Ishikawa (cell line): ENCODE results near the gene BLOC1S3.

Experiments used
- CEBPB ChIP-seq: IDR thresholded peaks from 2 replicates; pipeline ENCODE4 v1.6.1; 2012
- CREB1 ChIP-seq: IDR thresholded peaks from 2 replicates; pipeline ENCODE4 v1.6.1; 2012; ENCODE audit warnings: low read depth
- EGR1 ChIP-seq: IDR thresholded peaks from 2 replicates; pipeline ENCODE4 v1.6.1; 2012
- EP300 ChIP-seq: IDR thresholded peaks from 2 replicates; pipeline ENCODE4 v1.6.1; 2012; ENCODE audit warnings: borderline replicate concordance
- FOXM1 ChIP-seq: IDR thresholded peaks from 2 replicates; pipeline ENCODE4 v1.6.1; 2012; ENCODE audit warnings: low read depth, borderline replicate concordance
- MAX ChIP-seq: IDR thresholded peaks from 2 replicates; pipeline ENCODE4 v1.6.1; 2012
- NFIC ChIP-seq: IDR thresholded peaks from 2 replicates; pipeline ENCODE4 v1.6.1; 2012
- RAD21 ChIP-seq: IDR thresholded peaks from 2 replicates; pipeline ENCODE4 v1.6.1; 2012; ENCODE audit warnings: low read depth
- REST ChIP-seq: IDR thresholded peaks from 2 replicates; pipeline ENCODE4 v1.6.1; 2012; ENCODE audit warnings: low read depth, mild to moderate bottlenecking
- TAF1 ChIP-seq: IDR thresholded peaks from 2 replicates; pipeline ENCODE4 v1.6.1; 2012; ENCODE audit warnings: low read depth, mild to moderate bottlenecking
- TCF12 ChIP-seq: IDR thresholded peaks from 2 replicates; pipeline ENCODE4 v1.6.1; 2012; ENCODE audit warnings: low read depth
- TEAD4 ChIP-seq: IDR thresholded peaks from 2 replicates; pipeline ENCODE4 v1.6.1; 2012
- USF1 ChIP-seq: IDR thresholded peaks from 2 replicates; pipeline ENCODE4 v1.6.1; 2012
- YY1 ChIP-seq: IDR thresholded peaks from 2 replicates; pipeline ENCODE4 v1.6.1; 2012; ENCODE audit warnings: low read depth
- ZBTB7A ChIP-seq: IDR thresholded peaks from 2 replicates; pipeline ENCODE4 v1.6.1; 2012; ENCODE audit warnings: low read depth

BLOC1S3 gene

GRCh38 chr19:45142726-45143110 is 35.9 kb upstream of the BLOC1S3 start:
- TF ChIP-seq RAD21 = no peak
- TF ChIP-seq FOXM1 = no peak
- TF ChIP-seq REST = no peak
- TF ChIP-seq EGR1 = no peak
- TF ChIP-seq TCF12 = no peak
- TF ChIP-seq YY1 = no peak
- TF ChIP-seq TEAD4 = no peak
- no peak for TF ChIP-seq ZBTB7A
- no peak for TF ChIP-seq NFIC
- TF ChIP-seq USF1 = no peak
- TF ChIP-seq CREB1 = no peak
- TF ChIP-seq MAX = no peak
- TF ChIP-seq TAF1 = no peak
- TF ChIP-seq EP300 = no peak
- no peak for TF ChIP-seq CEBPB

- TF ChIP-seq USF1 (no peak), EGR1 (no peak)
Observed at GRCh38 chr19:45144431-45145269, 33.9 kb upstream of the BLOC1S3 start.

- TF ChIP-seq EP300 (no peak), NFIC (no peak), MAX (no peak), TEAD4 (no peak), RAD21 (no peak), CREB1 (no peak), TCF12 (no peak), EGR1 (no peak), ZBTB7A (no peak), FOXM1 (no peak), TAF1 (no peak), CEBPB (no peak), YY1 (no peak), USF1 (no peak), REST (no peak)
Observed at GRCh38 chr19:45145270-45146189, 33.1 kb upstream of the BLOC1S3 start.

GRCh38 chr19:45146251-45146650 is 32.3 kb upstream of the BLOC1S3 start:
- TF ChIP-seq EP300 = no peak
- TF ChIP-seq CREB1 = no peak
- no peak for TF ChIP-seq TAF1
- no peak for TF ChIP-seq CEBPB
- TF ChIP-seq ZBTB7A = no peak
- TF ChIP-seq USF1 = no peak
- no peak for TF ChIP-seq TCF12
